Left lobe of liver (tissue), 2 donors: ENCODE measurements around the gene RNF121. TPM values are rescaled to one million over a fixed set of nuclear protein-coding genes. Genes with fewer than 3 reads are reported as not detected.
"Not testable (repeated sequence)": the region's sequence is repeated elsewhere in the genome, so short reads cannot be mapped to it uniquely, and the experiment has no call there.

Experiments used
- ATAC-seq: fragments of 200-7000 bp; cut with Tn5 transposase; one replicate; pipeline ENCODE4 v1.9.1; 2020; ENCODE audit warnings: mild to moderate bottlenecking, moderate library complexity
- DNase-seq: peaks from one replicate; pipeline ENCODE4 v3.0.0-alpha.2; 2020; ENCODE audit warnings: low spot score
- total RNA-seq: library from RNA; stranded (reverse); gene quantifications from one replicate; pipeline ENCODE4 v1.2.1, GENCODE V29; 2021
- donor health status: DM: no; HTN: no; CAD: no; lungs with moderate emphysema.
- donor health status: DM: no; HTN: yes; CAD: no.

The RNF121 gene
- 18.5 TPM for total RNA-seq

DNA sequence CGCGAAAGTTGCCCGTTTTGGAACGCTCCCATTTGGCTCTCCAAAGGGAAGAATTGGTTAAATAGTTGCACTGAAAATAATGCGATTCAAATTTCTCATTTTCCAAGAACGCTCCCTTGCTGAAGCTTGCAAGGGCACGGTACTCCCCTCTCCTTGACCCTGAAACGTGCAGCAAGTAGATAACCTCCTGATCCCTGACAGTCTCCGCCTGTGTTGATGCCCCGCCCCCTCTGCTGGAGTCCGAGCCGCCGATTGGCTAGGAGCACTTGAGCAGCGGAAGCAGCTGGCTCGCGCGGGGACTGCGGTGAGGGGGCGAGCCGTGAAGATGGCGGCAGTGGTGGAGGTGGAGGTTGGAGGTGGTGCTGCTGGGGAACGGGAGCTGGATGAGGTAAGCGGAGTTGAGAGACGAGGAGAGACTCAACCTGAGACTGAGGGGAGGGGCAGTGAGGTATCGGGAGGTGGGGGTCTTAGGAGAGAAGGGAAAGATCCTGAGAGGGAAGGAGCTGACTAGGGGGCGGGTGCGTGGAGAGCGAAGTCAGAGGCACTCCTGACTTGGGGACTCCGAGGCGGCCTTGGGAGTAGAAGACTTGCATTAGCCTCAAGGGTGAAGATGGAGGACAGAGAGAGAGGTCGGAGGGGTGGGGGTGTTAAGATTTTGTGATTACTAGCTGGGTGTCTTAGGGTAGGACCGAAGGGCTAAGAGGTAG lies at the start of gene RNF121:
RNF121 (plus strand) TSS at position 310 of the 707 bp plus-strand sequence; CDS start at position 326, 16 bp downstream.
- peak; percentile 97 for ATAC-seq

DNA sequence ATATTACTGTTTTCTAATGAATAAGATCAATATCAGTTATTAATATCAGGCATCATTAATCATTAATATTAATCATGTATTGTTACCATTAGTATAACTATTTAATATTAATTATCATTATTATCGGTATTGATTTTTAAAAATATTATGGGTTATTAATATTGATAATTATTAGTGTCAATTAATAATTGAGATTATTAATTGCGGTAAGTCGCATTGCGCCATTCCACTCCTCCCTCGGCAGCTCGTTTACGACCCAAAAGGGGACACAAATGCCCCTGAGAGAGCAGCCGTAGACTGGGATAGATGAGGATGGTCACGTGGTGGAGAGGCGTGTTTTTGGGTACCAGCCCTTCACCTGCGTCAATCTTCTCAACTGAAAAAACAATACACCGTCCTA lies 43.0 kb upstream of the RNF121 start:
- ATAC-seq, DNase-seq: not testable (repeated sequence)

More for the DNA sequence above, at the start of gene RNF121:
- DNase-seq: peak; percentile 96

DNA sequence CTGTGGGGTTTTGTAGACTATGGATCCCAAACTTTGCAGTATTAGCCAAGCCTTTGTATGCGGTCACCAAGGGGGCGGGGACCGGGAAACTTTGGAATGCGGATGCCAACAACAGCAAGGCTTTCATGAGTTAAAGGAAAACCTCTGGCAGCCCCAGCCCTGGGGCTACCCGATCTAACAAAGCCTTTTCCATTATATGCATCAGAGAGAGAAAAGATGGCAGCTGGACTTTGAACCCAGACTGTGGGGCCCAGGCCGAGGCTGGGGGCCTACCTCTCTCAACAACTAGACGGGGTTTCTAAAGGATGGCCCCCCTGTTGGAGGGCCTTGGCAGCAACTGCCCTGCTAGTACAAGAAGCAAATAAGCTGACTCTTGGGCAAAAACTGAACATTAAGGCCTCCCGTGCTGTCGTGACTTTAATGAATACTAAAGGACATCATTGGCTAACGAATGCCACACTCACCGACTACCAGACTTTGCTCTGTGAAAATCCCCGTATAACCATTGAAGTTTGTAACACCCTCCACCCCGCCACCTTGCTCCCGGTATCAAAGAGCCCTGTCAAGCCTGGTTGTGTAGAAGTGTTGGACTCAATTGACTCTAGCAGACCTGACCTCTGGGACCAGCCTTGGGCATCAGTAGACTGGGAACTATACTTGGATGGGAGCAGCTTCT lies 40.4 kb upstream of the RNF121 start:
- not testable (repeated sequence) for ATAC-seq

DNA sequence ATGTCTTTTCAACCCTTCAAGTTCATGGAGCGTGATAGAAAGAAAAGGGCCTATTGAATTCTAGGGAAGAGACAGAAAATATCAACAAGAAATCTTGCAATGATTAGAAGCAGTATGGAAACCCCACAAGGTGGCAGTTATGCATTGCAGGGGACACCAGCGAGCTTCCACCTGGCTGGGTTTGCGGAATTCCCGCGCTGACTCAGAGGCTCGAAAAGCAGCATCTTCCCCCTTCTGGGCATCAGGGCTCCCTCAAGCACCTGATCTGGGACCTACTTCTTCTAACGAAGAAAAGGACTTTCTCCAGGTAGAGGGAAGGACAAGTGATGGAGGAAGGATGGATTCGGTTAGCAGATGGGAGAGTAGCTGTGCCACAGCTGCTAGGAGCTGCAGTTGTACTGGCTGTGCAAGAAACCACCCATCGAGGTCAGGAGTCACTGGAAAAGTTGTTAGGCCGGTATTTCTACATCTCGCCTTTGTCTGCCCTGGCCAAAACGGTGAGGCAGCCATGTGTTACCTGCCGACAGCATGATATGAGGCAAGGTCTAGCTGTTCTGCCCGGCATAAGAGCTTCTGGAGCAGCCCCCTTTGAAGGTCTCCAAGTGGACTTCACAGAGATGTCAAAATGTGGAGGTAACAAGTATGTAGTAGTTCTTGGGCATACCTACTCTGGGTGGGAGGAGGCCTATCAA lies 39.5 kb upstream of the RNF121 start:
- not testable (repeated sequence) for ATAC-seq, DNase-seq

More for the DNA sequence above, 40.4 kb upstream of the RNF121 start:
- DNase-seq: not testable (repeated sequence)

DNA sequence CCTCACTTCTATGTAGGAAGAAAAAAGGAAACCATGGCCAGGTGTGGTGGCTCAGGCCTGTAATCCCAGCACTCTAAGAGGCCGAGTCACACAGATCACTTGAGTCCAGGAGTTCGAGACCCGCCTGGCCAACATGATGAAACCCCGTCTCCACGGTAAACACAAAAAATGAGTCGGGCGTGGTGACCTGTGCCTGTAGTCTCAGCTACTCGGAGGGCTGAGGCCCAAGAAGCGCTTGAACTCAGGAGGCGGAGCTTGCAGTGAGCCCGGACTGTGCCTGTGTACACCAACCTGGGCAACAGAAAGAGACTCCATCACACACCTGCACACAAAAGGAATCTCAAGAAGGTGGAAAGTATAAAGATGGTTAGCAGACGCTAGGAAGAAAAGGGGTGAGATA lies 32.9 kb upstream of the RNF121 start:
- ATAC-seq: no peak
- DNase-seq: no peak

DNA sequence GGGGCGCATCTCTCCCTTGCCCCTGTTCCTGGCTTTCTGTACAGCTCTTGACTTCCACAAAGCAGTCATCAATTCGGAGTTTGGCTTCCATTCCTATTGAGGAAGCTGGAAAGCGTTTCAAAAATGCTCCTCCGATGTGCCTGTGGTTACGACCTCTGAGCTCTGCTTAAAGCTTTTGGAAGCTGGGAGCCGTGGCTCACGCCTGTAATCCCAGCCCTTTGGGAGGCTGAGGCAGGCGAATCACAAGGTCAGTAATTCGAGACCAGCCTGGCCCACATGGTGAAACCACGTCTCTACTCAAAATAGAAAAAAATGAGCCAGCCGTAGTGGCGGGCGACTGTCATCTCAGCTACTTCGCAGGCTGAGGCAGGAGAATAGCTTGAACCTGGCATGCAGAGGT lies 27.7 kb upstream of the RNF121 start:
- not testable (repeated sequence) for ATAC-seq, DNase-seq

DNA sequence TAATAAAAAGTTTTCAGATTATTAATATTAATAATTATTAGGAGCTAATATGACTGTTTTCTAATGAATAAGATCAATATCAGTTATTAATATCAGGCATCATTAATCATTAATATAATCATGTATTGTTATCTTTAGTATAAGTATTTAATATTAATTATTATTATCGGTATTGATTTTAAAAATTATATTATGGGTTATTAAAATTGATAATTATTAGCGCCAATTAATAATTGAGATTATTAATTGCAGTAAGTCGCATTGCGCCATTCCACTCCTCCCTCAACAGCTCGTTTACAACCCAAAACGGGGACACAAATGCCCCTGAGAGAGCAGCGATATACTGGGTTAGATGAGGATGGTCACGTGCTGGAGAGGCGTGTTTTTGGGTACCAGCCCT lies 20.6 kb upstream of the RNF121 start:
- no peak for ATAC-seq
- no peak for DNase-seq

DNA sequence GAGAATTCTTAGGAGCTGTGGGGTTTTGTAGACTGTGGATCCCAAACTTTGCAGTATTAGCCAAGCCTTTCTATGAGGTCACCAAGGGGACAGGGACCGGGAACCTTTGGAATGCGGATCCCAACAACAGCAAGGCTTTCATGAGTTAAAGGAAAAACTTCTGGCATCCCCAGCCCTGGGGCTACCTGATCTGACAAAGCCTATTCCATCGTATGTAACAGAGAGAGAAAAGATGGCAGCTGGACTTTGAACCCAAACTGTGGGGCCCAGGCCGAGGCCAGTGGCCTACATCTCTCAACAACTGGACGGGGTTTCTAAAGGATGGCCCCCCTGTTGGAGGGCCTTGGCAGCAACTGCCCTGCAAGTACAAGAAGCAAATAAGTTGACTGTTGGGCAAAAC lies 18.1 kb upstream of the RNF121 start:
- ATAC-seq, DNase-seq: not testable (repeated sequence)

DNA sequence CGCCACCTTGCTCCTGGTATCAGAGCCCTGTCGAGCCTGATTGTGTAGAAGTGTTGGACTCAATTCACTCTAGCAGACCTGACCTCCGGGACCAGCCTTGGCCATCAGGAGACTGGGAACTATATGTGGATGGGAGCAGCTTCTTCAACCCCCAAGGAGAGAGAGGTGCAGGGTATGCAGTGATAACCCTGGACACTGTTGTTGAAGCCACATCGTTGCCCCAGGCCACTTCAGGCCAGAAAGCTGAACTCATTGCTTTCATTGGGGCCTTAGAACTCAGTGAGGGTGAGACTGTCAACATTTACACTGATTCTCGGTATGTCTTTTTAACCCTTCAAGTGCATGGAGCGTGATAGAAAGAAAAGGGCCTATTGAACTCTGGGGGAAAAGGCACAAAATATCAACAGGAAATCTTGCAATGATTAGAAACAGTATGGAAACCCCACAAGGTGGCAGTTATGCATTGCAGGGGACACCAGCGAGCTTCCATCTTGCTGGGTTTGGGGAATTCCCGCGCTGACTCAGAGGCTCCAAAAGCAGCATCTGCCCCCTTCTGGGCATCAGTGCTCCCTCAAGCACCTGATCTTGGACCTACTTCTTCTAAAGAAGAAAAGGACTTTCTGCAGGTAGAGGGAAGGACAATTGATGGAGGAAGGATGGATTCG lies 17.4 kb upstream of the RNF121 start:
- ATAC-seq, DNase-seq: not testable (repeated sequence)

DNA sequence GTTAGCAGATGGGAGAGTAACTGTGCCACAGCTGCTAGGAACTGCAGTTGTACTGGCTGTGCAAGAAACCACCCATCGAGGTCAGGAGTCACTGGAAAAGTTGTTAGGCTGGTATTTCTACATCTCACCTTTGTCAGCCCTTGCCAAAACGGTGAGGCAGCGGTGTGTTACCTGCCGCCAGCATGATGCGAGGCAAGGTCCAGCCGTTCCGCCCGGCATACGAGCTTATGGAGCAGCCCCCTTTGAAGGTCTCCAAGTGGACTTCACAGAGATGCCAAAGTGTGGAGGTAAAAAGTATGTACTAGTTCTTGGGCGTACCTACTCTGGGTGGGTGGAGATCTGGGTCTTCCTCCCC lies 16.9 kb upstream of the RNF121 start:
- ATAC-seq, DNase-seq: not testable (repeated sequence)

DNA sequence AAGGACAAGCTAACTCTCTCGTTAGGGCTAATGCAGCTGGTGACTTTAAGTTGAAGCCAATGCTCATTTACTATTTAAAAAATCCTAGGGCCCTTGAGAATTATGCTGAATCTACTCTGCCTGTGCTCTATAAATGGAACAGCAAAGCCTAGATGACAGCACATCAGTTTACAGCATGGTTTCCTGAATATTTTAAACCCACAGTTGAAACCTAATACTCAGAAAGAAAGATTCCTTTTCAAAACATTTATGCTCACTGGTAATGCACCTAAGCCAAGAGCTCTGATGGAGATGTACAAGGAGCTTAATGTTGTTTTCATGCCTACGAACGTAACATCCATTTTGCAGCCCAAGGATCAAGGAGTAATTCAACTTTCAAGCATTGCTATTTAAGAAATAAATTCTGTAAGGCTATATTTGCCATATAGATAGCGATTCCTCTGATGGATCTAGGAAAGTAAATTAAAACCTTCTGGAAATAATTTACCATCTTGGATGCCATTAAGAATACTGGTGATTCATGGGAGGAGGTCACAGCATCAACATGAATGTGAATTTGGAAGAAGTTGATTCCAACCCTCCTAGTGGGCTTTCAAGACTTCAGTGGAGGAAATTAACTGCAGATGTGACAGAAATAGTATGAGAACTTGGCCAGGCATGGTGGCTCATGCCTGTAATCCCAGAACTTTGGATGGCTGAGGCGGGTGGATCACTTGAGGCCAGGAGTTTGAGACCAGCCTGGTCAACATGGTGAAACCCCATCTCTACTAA lies 14.9 kb upstream of the RNF121 start:
- ATAC-seq (no peak), DNase-seq (no peak)

DNA sequence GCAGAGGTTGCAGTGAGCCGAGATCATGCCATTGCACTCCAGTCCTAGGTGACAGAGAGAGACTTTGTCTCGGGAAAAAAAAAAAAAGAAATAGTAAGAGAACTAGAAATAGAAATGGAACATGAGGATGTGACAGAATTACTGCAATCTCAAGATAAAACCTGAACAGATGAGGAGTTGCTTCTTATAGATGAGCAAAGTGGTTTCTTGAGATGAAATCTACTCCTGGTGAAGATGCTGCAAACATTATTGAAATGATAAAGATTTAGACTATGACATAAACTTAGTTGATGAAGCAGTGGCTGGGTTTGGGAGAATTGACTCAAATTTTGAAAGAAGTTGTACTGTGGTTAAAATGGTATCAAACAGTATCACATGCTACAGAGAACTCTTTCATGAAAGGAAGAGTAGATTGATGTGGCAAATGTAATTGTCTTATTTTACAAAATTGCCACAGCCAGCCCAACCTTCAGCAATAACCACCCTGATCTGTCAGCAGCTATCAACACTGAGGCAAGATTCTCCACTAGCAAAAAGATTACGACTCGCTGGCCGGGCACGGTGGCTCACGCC lies 14.1 kb upstream of the RNF121 start:
- ATAC-seq: no peak
- DNase-seq: no peak

DNA sequence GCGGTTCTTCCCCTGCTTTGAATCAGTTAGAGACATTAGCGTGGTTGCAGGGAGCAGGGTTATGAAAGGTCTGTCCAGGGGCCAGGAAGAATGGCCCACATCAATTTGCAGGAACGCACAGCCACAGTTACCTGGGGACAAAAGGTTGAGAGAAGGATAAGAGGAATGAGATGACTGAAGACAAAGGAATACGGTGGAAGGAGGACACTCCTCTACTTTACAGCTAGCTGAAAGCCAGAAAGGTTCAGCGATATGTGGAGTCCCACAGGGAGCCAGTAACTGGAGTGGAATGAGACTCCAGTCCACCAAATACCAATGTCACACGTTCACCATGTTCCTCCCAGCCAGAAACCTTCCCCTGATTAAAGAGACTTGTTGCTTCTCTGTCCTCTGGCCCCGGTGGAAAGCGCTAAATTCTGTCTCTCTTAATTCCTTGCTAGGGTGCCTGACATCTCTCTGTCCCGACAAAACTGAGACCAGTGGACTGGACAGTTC lies 11.2 kb upstream of the RNF121 start:
- no peak for ATAC-seq
- no peak for DNase-seq

DNA sequence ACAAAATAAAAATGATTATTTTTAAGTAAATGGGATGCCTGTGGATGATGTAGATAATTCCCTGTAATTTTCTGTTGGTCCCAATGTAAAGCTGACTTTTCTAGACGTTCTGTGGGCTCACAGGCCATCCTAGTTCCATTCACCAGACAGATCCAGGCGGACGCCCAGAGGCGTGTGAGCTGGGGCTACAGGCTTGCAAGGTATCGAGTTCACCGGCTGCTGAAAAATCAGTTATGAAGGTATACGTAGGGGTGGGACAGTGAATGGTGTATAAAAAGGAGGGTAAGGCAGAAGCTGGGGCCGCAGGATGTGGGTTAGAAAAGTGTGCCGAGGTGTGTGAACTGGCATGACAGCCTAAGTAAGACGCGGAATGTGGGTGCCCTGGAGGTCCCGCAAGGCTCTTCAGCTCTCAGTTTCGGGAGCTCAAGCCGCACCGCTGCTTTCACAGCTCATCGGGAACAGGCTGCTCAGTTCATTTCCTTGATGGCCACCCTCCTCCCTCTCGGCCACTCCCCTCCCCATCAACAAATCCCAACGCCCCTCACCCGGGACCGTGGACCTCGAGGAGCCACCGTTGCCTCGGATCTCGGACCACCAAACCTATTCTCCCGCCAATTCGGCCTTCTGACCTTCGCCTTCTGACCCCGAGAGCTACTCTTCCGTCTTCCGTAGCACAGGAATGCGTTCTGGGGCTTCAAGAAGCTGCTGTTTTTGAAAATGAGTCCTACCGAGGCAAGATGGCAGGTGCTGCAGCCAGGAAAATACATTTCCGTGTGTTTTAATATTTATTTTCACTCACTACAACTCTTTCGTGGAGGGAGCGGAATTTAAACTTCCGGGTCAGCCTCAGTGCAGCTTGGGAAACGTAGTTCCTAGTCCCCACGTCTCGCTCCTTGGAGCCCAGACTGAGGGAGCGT lies 768 bp upstream of the RNF121 start, which contains the start of gene XNDC1N:
XNDC1N (minus strand) TSS at position 775 of the 917 bp plus-strand sequence. CDS start 5,241 bp downstream, outside the sequence.
- peak; percentile 93 for ATAC-seq
- DNase-seq: no peak

DNA sequence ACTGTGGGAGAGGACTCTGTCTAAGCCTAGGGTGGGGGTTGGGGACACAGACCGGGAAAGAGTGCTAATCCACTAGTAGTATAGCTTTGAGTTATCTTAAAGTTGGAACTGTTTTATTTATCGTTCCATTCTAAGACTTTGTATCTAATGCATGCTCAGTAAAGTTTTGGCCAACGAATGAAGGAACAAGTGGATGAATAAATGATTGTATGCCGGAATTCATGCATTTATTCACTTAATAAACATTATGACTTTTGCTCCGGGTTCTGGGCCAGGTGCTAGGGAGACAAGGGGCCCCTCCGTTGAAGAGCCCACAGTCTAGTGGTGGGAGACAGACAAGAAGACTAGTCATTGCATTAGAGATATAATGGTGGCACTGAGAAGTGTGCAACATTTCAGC lies 645 bp downstream of the RNF121 start:
- DNase-seq (no peak), ATAC-seq (no peak)

DNA sequence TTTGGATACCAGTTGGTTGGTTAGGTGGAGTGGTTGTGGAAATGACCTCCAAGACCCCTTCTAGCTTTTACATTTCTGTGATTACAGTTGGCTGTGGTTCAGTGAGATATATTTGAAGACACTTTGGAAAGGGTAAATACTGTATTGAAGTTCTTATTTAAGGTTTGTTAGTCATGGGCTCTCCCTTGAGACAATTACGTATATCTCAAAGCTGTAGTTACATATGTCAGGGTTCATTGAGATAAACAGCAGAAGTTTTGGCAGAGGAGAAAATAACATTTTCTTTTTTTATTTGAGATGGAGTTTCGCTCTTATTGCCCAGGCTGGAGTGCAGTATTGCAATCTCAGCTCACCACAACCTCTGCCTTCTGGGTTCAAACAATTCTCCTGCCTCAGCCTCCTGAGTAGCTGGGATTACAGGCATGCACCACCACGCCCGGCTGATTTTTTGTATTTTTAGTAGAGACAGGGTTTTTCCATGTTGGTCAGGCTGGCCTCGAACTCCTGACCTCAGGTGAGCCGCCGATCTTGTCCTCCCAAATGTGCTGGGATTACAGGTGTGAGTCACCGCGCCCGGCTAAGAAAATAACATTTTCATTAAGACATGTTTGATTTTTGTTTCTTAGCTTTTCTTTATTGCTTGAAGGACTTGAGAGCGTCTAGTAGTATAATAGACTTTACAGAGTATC lies 1.9 kb downstream of the RNF121 start:
- ATAC-seq (no peak), DNase-seq (no peak)

DNA sequence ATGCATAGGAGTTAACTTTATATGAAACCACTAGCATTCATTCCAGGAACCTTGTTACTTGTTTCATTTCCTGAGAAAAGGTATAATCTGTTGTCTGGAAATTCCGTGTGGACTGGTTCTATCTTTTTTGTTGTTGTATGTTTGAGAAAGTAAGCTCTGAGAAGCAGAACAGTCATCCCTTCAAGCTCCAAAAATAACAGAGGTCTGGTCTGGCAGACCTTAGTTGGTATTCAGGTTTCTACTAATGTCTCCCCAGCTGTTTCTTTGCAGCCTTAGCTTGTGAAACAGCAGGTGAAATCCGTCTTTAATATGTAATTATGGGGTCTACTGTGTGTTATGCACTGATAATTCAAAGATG lies 2.4 kb downstream of the RNF121 start:
- DNase-seq (no peak), ATAC-seq (no peak)
